HL-60/S4 (cell line): ENCODE measurements around the gene ALG14.

Experiments used
- in situ Hi-C: fragments of 300-500 bp; cut with MboI; formaldehyde crosslinking; loops from 2 replicates; pipeline ENCODE4 v1.14.3; 2022; ENCODE audit warnings: low sequenced_read_pairs

ALG14 gene

DNA sequence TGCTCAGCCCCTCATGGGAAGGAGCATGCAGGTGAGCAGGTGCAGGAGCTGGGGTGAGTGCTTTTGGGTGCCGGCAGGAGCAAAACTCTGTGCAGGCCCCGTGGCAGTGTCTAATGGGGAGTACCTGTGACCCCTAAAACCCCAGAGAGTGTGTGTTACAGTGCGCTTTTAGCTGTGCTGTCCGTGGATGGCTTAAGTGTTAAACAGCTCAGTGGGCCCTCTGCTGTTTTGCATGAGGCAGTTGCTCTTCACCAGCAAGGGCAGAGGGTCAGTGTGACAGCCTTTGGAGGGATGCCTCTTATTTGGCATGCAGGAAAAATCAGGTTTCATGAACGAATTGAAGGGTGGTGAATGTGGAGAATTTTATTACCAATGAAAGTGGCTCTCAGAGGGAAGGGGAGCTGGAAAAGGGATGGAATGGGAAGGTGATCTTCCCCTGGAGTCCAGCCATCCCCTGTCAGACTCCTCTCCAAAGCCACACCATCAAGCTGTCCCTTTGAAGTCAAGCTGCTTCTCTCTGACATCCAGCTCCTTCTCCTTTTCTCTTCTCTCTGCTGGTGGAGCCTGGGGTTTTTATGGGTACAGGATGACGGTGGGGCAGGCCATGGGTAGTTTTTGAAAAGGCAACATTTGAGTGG is 17.0 kb upstream of the ALG14 start:
- in situ Hi-C loops = no loop called here

DNA sequence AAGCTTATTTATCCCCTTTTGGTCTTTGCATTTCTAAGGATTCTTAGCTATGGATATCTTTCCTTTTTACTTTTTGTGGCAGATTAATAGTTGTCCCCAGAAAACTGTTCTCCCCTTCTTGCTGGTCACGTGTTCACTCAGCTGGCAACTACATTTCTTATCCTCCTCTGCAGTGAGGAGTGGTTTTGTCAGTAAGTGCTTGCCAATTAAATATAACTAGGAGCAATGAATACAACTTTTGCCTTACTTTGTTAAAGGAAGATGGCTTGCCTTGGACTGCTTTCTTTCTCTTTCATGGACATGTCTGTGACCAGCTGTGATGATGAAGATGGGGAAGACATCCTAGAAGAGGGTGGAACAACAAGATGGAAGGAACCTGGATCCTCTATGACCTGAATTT is 15.6 kb upstream of the ALG14 start:
- in situ Hi-C loops = no loop called here

DNA sequence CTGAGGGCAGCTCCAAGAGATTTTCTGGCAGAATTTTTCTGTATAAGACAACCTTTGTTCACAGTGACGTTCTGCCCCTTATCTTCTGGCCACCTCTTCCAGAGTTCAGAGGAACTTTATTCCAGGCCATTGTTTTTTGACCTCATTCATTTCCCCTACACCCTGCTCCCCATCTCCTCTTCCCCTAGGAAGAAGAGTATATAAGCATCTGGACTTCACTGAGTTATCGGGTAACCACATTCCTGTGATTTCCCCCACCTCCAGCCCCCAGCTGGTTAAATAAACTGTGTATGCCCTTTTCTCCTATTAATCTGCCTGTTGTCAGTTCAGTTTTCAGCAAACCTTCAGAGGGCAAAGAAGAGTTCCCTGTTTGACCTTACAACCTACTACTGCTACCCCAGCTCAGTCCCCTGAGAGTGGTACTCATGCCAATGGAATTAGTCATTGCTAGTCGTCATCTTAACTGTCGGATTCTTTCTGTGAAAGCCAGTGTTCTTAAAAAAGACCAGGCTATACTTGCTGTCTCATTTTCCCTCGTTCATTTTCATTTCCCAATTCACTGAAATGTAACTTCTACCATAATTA is 14.3 kb upstream of the ALG14 start:
- in situ Hi-C loops = no loop called here

DNA sequence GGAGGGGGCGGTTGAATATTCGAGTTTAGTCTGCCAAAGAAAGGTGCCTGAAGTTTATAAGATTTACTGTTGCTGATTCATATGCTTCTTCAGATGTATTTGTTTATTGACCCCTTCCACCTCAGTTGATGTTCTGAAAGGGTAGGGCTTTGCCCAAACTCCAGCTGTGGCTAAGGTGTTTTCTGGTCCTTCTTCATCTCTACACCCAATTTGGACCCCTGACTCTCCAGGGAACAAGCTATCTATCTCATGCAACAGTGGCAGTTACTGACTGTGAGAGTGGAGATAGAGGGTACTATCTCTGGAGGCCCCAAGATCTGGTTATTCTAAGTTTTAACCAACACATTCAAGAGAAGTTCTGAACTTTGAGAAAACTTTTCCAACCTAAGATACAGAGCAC is 12.6 kb upstream of the ALG14 start:
- in situ Hi-C loops = no loop called here

DNA sequence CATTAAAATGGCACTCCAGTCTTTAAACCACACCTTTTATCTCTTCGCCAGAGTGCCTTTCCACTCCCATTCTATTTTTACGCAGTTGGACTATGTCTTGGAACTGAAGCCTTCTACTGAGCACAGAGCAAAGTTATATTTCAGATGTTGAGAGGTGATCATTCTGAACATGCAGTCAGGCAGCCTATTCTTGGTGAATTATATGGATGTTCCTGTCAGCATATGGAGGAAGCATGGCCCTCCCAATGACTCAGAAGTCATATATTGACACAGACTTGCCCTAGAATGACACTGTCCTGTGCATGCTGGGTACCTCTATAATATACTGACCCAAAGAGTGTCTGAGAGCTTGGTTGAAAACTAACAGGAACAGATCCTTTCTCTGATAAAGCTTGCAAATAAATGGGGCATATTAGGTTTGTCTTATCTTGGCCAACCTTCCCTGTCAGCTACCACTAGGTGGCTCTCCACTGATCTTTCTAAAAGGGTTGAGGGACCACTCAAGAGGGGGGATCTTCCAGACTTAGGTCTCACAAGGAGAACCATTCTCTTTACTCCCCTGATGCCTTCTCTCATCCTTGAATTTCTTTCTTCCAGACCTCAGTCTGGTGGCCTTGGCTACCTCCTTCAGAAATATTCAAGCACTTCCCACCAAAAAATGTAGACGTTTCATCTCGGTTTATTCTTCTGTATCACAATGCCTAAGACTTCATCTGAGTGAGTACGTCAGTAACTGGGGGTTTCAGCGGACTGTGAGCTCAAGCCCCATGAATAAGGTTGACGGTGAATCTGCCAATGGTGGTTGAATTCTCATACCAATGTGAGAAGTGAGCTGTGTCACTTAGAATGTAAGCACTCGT is 11.8 kb upstream of the ALG14 start:
- in situ Hi-C loops = no loop called here

DNA sequence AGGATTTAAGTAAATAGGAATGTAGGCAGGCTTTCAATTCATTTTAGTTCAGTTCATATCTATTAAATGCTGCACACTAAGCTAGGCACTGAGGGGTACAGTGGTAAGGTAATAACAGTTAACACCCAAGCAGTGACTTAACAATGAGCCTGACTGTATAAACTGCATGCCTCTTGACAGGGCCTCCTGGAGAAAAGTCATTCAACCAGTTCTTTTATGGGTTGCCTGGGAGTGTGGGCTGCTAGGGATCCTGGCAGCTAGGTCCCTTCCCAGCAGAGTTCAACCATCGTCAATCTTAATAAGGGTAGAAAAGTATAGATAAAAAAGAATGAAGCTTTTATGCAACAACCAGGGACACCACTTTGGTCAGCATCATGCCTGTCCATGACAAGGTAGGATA is 8.1 kb upstream of the ALG14 start:
- in situ Hi-C loops = no loop called here

DNA sequence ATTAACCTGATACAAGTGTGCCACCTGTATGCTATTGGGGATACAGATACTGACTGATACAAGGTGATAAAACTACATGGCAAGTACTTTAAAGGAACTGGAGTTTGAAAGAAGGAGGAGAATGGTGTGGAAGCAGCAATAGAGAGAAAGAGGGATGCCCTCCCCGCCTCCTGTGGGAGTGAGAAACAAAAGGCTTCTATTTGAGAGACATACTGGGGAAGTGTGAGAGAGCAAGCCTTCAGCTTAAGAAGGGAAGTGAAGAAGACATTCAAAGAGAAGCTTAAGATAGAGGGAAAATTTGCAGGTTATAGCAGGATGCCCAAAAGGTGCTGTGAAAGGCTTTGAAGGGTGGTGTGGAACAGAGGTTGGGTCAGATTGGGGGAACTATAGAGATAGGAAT is 7.7 kb upstream of the ALG14 start:
- in situ Hi-C loops = no loop called here

DNA sequence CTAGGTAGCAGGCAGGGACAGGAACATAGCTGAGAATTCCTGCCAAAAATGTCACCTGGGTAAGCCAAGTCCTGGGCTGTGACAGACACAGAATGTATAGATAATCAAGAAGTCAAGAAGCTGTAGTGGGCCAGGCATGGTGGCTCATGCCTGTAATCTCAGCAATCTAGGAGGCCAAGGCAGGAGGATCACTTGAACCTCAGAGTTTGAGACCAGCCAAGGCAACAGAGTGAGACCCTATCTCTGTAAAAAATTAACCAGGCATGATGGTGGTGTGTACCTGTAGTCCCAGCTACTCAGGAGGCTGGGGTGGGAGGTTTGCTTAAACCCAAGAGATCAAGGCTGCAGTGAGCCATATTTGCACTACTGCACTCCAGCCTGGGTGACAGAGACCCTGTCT is 3.3 kb upstream of the ALG14 start:
- in situ Hi-C loops = no loop called here

DNA sequence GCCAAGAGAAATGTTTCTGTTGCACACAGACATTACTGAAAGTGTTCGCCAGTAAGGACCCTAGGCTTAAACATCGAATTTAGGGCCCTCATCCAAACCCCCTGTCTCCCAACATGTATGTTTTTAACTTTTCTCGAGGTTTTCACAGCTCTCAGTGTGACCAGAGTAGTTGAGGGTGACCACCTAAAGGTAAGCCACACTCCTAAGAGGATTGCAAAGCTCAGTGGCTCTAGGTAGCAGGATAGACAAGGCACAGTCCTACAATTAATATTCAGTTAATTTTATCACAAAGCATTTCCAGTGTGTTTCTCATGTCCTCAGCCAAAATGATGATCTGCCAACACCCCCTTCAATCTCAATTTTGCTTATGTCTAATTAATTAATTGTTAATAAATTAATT is 695 bp upstream of the ALG14 start:
- in situ Hi-C loops = no loop called here

DNA sequence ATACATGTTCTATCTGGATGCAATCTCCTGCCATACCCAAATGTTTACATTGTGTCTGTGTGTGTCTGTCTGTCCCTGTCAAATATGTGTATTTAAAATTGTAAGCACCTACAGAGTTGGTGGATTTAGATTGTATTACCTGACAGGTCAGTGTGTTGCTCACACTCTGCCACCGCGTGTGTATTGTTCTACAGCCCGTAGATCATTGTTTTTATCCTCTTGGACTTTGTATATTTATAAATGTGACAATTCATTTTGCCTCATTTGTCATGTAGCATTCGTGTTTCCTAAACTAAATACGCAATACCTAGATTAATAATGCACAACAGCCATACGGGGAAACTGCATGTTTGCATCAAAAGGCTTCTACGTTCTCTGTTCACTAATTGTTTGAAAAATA is 634 bp downstream of the ALG14 start:
- in situ Hi-C loops = no loop called here

DNA sequence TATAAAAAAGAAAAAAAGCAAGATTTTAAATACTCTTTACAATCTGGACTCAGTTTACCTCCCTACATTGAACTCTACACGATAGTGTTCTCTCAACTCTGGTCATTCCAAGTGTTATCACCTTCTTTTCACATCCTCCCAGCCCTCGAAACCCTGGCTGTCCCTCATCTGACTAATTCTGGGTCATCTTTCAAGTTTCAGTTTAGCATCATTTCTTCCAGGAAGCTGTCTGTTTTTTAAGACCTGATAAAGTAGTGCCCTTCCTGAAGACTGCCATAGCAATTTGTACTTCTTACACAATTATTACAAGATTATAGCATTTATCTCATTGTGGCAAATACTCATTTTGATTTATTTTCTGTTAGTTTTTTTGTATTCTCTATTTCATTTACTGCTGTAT is 1.2 kb downstream of the ALG14 start:
- in situ Hi-C loops = no loop called here

DNA sequence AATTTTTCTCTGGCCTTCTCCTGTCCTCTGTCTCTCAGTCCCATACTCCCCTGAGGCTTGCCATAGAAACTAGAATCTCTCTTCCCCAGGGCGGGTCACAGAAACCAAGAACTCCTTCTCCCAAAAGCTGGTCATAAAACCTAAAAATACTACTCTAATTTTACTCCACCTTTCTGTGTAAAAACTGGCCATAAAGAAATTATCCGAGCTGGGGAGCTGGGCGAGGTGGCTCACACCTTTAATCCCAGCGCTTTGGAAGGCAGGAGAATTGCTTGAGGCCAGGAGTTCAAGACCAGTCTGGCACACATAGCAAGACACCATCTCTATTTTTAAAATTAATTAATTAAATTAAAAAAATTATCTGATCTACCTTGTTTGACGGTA is 3.0 kb downstream of the ALG14 start:
- in situ Hi-C loops = no loop called here

DNA sequence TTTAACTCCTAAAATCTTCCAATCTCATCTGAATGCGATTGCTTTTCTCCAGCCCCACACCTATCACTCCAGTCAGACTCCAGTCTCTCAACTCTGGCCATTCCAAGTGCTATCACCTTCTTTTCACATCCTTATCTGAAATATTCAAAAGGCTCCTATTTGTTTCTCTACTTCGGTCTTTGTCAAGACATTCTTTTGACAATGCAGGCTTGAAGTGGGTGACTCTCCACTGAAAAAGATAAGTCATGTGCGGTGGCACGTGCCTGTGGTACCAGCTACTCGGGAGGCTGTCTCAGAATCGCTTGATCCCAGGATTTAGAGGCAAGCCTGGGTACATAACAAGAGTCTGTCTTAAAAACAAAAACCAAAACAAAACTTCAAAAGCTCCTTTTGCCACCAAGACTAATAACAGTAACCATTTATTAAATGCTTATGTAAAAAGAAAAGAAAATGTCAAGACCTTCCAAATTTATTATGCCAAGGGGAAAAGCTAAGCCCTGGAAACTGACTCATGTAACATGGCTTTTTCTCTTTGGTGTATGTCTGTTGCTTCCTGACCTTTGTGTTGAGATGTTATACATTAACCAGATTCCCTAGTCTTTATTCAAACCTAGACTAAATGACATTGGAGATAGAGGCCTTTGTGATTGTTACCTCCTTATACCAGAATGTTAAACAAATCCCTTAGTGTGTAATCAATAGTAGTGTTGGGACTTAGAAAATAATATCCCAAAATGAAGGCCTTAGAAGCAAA is 3.6 kb downstream of the ALG14 start:
- in situ Hi-C loops = no loop called here

DNA sequence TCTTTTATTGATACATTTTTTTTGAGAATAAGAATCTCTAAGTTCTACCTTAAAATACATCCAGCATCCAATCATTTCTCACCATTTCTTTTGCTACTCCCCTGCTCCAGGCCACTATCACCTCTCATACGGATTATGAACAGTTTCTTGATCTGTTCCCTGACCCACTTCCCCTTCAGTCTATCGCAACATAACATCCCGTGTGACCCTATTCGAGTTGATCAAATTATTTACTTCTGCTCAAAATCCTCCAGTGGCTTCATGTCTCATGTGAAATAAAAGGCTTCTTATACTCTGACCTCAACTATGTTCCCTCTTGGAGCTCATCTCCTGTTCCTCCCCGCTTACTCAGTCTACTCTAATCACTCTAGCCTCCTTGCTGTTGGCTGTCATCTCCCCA is 5.2 kb downstream of the ALG14 start:
- in situ Hi-C loops = no loop called here

DNA sequence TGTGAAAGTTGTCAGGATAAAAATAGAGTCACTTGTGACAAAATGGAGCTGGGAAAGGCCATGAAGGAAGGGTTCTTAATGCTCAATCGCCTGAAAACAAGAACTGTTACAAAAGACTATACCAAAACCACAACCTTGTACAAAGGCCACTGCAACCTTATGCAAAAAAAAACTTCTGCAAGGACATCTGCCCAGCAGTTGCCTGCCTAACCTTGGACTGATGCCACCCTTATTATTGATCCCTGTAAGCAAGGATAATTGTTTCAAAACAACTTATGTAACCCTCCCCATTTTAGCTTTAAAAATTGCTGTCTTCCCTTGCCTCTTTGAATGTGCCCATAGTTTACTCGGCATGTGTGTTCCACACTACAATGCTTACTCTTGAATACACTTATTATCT is 5.7 kb downstream of the ALG14 start:
- in situ Hi-C loops = no loop called here

DNA sequence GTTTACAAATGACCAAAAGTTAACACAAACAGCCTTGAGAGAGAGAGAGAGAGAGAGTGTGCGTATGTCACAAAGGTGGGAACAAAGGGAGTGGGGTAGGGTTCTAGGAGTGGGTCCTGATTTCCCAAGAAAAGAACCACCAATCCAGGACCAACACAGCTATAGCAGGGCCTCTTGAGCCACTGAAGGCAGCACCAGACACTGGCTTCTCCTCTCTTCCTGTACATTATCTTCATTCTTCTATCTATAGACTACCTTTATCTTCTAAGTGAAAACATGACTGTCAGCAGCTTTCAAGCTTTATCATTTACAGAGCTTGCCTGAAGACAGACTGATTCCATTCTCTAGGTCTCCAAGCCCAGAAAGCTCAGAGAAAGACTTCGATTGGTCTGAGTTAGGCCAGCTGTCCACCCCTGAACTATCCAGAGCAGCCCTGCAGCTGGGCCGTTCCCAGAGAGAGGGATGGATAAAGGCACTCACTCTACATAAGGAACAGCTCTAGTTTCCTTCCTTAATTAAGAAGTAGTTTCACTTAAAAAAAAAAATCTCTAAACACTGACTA is 11.2 kb downstream of the ALG14 start:
- in situ Hi-C loops = no loop called here

DNA sequence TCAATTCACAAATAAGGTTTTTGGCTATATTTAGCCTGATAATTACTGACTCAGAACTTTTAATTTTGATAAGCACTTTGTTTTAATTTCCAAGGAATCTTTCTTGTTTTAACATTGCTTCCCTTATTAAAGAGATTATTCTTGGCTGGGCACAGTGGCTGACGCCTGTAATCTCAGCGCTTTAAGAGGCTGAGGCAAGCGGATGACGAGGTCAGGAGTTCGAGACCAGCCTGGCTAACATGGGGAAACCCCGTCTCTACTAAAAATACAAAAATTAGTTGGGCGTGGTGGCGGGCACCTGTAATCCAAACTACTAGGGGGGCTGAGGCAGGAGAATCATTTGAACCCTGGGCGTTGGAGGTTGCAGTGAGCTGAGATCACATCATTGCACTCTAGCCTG is 13.8 kb downstream of the ALG14 start:
- in situ Hi-C loops = no loop called here

DNA sequence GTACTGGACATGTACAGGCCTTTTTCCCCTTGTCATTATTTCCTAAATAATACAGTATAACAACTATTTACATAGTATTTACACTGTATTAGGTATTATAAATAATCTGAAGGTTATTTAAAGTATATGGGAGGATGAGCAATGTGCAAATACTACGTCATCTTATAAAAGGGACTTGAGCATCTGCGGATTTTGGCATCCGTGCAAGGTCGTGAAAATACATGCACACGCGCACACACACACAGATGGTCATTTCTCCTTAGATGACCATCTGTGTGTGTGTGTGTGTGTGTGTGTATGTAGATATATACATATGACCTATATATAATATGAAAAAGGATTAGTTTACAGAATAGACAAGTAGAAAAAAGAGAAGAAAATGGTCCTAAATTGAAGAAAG is 15.4 kb downstream of the ALG14 start:
- in situ Hi-C loops = no loop called here

DNA sequence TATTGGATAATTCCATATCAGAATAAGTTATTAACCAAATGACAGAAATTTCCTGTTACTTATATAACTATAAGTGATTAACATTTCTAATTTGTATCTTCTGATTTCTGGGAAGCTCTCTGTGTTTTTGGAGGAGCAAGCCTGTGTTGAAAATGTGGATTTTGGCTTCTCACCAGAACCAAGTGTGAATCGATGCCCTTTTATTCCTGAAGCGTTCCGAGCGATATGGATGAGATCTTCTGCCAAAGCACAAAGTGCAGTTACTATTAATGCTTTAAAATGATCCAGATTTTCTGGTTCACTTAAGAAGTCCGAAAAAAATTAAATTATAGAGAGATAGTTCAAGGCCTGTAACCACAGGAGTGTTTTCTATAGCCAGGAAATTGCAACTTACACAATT is 22.8 kb downstream of the ALG14 start:
- in situ Hi-C loops = loop anchor here (25.0 kb wide), 2 partner anchors 563 to 988 kb away; no protein-coding TSS in a partner anchor

DNA sequence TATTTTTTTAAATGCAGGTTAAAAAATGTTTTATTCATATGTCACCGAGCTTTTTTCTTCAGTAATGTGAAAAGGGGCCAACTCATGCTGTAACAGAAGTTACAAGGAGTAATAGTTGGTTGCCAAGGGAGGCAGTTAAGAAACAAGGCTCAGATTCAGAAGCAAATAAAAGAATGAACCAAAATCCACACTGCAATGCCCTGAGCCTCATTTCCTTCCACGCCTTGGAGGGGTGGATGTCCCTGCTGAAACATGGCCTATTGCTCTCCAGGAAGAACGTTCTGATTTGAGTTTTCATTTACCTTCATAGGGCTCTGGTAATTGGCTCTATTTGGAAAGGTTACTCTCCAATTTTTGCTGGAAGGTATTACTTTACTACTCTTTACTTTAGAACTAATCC is 24.4 kb downstream of the ALG14 start:
- in situ Hi-C loops = loop anchor here (25.0 kb wide), 2 partner anchors 561 to 986 kb away; no protein-coding TSS in a partner anchor

DNA sequence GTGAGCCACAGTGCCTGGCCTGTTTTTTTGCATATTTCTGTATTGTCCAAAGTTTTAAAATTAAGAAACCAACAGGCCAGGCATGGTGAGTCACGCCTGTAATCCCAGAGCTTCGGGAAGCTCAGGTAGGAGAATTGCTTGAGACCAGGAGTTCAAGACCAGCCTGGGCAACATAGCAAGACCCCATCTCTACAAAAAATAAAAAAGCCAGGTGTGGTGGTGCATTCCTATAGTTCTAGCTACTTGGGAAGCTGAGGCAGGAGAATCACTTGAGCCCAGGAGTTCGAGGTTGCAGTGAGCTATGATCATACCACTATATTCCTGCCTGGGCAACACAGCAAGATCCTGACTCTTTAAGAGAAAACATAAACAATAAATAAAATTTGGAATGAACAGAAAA is 25.1 kb downstream of the ALG14 start:
- in situ Hi-C loops = loop anchor here (25.0 kb wide), 2 partner anchors 560 to 985 kb away; no protein-coding TSS in a partner anchor
